Esophagus muscularis mucosa (tissue), 3 donors: ENCODE measurements around the gene COX14.

Experiments used
- POLR2A ChIP-seq: fragments of 450-650 bp; IDR thresholded peaks from one replicate; pipeline ENCODE4 v1.6.1; 2017; ENCODE audit warnings: antibody characterized with exemption, moderate library complexity, mild to moderate bottlenecking, low read depth
- POLR2AphosphoS5 ChIP-seq, 2 donors: sonication (generic); formaldehyde crosslinking; IDR thresholded peaks; one replicate each; pipeline ENCODE4 v1.6.1; 2017; ENCODE audit warnings: antibody characterized with exemption in 2 of 2
- TF ChIP-seq, protein P1 (sequence below), 3 experiments: fragments of 200-600 bp in 2 of 3; fragments of 450-650 bp in 1 of 3; sonication (generic) in 2 of 3; IDR thresholded peaks; one replicate each; pipeline ENCODE4 v1.5.1; 2017 to 2019; ENCODE audit warnings: antibody characterized with exemption in 3 of 3, mild to moderate bottlenecking in 2 of 3, moderate library complexity in 1 of 3

GRCh38 chr12:50099302-50100008 lies 12.6 kb upstream of the COX14 start:
- TF ChIP-seq, protein P1, sequence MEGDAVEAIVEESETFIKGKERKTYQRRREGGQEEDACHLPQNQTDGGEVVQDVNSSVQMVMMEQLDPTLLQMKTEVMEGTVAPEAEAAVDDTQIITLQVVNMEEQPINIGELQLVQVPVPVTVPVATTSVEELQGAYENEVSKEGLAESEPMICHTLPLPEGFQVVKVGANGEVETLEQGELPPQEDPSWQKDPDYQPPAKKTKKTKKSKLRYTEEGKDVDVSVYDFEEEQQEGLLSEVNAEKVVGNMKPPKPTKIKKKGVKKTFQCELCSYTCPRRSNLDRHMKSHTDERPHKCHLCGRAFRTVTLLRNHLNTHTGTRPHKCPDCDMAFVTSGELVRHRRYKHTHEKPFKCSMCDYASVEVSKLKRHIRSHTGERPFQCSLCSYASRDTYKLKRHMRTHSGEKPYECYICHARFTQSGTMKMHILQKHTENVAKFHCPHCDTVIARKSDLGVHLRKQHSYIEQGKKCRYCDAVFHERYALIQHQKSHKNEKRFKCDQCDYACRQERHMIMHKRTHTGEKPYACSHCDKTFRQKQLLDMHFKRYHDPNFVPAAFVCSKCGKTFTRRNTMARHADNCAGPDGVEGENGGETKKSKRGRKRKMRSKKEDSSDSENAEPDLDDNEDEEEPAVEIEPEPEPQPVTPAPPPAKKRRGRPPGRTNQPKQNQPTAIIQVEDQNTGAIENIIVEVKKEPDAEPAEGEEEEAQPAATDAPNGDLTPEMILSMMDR (IDR thresholded peaks at IDR 0.05) = no peak
- no peak for TF ChIP-seq POLR2A
- TF ChIP-seq POLR2AphosphoS5 (IDR thresholded peaks at IDR 0.05) = no peak
